GM18861 (cell line): ENCODE results near the gene KIAA0319L.

Experiments used
- ATAC-seq: cut with Tn5 transposase; IDR thresholded peaks from one replicate; pipeline ENCODE4 v1.9.1; 2021; ENCODE audit not compliant: unreplicated experiment

KIAA0319L gene

GRCh38 chr1:35394386-35394785 is 162.8 kb downstream of the KIAA0319L start:
- ATAC-seq, result no peak

- ATAC-seq, result no peak
These were observed 166.4 kb downstream of the KIAA0319L start for GRCh38 chr1:35390600-35391494.

- no peak for ATAC-seq
These were observed 170.2 kb downstream of the KIAA0319L start for GRCh38 chr1:35386959-35387358.

- ATAC-seq, result no peak
These were observed 170.9 kb downstream of the KIAA0319L start for GRCh38 chr1:35386290-35386689.
